Skin of body (tissue), 2 donors: Measurements from ENCODE around the gene CTAGE8. TPM values are rescaled to one million over a fixed set of nuclear protein-coding genes. Genes with fewer than 3 reads are reported as not detected.
"Not testable (repeated sequence)": the region's sequence is repeated elsewhere in the genome, so short reads cannot be mapped to it uniquely, and the experiment has no call there.

Experiments
- DNase-seq: peaks from one replicate; lab custom pipeline; 2025; lab: John Stamatoyannopoulos, UW
- total RNA-seq: library from RNA; depleted of rRNA; stranded (reverse); fragments of >200 nt; gene quantifications from one replicate; pipeline ENCODE4 v1.2.3, GENCODE V29; 2014

Gene CTAGE8
- total RNA-seq, 1 donor from 2014 or later: 5.3 TPM

DNA sequence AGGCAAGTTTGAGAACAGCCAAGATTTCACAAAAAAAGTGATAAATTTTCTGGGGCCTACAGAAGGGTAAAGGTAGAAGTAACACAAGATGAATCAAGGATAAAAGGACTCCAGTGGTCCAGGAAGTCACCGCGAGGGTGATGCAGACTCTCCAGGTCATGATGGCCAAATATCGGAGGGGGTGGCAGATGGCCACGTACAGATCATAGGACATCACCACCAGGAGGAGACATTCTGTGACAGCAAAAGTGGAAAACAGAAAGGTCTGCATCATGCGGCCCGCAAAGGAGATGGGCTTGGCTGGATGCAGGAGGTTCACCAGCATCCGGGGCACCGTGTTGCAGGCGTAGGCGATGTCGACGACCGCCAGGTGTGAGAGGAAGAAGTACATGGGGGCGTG, 10.0 kb downstream of the CTAGE8 start:
- DNase-seq: not testable (repeated sequence)

DNA sequence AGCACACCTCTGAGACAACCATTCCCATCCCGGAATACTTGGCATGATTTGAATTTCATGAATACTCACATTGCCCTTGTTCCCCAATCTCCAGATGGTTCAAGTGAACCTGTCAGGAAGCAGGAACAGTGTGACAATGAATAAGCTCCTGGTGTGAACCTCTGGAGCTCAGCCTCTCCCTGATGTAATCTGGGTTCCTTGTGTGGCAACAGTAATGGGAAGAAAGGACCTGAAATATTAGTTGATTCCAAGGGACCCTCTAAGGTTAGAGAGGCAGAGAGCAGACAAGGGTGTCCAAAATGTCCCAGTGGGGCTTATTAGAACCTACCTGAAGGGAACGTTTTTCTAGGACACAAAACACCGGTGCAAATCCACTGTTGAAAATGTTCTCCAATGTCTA, 13.0 kb downstream of the CTAGE8 start:
- no peak for DNase-seq

DNA sequence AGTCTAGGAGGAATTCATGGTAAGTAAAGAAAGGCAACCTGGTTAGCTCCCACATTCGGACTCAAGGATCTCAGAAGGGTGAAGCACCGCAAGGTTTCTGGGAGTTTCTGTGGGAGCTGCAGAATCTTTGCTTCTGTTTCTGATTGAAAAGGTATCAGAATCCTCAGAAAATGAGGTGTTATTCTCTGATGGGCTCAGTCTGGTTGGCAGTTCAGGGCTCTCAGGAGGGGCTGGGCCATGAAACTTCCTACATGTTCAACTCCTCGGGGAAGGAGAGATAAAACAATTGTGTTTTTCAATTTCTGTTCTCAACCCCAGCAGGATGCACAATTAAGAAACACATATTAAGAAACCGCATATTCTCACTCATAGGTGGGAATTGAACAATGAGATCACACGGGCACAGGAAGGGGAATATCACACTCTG, 13.6 kb downstream of the CTAGE8 start:
- no peak for DNase-seq

DNA sequence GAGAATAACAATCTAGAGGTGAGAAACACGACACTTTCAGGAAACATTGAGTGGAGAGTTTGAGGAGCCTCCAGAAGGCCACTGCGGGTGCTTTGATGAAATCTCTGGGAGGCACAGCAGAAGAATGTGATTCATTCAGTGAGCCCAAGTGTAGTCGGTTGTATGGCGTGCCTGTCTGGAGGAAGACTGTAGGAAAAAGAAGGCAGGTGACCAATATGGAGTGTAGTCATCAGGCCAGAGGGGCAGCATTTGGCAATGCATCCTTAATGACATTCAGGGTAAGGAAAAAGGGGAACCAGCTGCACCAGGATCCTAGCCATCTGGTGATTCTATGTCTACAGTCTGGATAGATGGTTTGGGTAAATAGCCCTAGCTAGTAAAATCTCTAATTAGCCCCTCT, 16.8 kb downstream of the CTAGE8 start:
- not testable (repeated sequence) for DNase-seq

DNA sequence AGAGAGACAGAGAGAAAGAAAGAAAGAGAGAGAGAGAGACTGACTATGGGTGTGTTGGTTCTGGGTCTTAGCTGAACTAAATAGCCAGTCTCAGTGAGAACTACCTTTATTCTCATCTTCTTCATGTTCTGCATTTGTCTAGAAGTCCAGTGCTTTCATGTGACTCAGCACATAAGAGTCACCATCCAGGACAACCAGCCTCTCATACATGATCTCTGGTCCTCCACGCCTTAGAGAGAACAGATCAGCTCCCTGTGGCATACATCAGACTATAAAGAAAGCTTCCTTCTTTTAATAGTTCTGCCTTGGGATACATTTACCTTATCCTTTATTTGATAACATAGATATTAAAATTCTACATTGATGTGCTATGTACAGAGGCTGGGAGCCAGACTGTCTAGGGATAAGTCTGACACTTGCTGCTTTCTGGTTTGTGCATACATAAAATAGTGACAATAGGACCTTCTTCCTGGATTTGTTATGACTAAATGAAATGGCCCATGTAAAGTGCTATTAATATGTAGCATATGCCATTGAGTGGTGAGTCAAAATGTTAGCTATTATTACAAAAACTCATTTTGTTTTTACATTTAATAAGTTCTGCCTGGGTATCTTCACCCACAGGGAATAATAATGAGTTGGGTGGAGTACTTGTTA, 21.3 kb downstream of the CTAGE8 start:
- not testable (repeated sequence) for DNase-seq

DNA sequence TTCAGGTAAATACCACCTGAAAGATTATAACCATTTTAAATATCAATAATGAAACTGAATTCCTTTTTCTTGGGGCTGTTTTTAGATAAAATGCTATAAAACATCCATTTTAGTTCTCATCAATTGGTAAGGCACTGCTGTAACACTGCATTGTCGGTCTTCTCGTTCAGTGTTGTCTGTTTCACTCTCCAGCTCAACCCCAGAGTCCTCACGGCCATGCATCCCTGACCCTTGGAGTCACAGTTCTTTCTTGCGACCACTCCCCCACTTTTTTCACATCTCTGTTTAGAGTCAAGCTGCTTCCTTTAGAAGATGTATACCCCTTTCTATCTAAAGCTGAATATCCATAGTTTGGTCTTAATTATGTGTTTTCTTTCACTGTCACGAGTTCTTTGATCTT, 22.1 kb downstream of the CTAGE8 start:
- DNase-seq: not testable (repeated sequence)

DNA sequence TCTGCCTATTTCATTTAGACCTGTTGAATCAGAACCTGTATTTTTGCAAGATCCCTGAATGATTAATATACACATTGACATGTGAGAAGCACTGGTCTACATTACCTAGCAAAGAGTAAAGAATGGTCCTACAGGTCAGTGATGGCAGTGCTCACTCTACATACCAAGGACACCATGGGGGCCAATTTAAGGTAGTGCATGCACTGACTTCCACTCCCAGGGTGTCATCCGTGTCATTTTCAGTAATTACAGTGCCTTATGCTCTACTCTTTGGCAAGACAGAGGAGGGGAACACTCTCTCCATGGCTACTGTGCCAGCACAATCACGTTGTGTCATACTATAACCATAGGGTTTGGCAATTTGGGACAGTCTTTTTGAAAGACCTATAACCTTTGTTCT, 23.7 kb downstream of the CTAGE8 start:
- DNase-seq: not testable (repeated sequence)

DNA sequence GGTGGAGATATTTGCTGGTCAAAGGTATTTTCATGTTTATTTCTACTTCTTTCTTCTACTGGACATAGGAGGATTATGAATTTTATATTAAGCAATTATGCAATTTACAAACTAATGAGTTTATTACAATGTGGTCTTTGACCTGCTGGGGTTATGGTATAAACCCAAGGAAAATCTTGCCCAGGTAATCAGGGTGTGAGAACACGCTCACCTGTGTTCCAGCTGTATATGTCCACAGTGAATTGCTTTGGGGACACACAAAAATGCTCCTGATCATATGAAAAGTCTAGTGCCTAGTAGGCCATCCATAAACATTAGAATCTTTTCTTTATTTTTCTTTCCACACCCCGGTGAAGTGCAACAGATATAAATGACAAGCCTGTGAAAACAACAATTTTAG, 29.7 kb downstream of the CTAGE8 start, which contains the start of gene OR2A42:
Gene OR2A42, minus strand, starts transcription at position 241 of the 400 bp plus-strand sequence. CDS start 6,762 bp downstream, outside the sequence.
- DNase-seq: not testable (repeated sequence)

DNA sequence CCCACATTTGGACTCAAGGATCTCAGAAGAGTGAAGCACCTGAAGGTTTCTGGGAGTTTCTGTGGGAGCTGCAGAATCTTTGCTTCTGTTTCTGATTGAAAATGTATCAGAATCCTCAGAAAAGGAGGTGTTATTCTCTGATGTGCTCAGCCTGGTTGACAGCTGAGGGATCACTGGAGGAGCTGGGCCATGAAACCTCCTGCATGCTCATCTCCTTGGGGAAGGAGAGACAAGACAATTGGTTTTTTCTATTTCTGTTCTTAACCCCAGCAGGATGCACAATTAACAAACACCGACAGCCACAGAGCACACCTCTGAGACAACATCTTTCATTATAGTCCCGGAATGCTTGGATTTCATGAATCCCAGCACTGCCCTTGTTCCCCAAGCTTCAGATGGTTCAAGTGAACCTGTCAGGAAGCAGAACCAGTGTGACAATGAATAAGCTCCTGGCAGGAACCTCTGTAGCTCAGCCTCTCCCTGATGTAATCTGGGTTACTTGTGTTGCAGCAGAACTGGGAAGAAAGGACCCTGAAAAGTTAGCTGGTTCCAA, 30.5 kb downstream of the CTAGE8 start:
- DNase-seq: not testable (repeated sequence)

DNA sequence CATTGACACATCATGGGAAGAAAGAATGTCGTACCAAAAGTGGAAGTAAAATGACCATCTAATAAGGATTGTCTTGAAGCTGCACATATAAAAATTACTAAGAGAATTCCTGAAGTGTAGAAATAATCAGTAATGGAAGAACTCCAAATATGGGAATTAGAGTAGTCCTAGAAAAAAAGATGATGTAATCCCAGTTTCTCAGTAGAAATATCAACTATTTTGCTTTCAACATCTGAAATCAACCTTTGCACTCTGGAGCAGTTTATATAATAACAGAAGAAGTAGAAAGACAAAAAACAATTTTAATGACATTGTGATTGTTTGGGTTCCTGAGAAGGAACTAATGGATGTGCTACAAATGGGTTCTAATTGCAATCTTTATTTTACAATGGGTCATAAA, 36.0 kb downstream of the CTAGE8 start:
- DNase-seq: not testable (repeated sequence)

DNA sequence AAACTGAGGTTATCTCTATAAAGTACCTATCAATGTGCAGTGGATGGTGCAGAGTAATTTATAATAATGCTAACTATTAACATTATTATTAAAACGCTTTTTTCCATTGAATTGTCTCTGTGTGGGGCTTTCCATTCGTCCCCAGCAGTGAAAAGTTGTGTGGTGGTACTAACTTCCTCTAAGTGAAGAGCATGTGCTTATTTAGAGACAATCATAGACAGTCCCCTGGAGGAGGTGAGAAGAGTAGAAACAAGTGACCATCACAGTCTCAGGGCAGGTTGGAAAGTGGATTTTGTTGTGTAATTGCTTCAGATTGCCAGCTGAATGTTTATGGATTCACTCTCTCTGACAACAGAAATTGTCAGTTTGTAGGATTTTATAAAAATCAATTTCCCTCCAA, 38.1 kb downstream of the CTAGE8 start:
- not testable (repeated sequence) for DNase-seq

DNA sequence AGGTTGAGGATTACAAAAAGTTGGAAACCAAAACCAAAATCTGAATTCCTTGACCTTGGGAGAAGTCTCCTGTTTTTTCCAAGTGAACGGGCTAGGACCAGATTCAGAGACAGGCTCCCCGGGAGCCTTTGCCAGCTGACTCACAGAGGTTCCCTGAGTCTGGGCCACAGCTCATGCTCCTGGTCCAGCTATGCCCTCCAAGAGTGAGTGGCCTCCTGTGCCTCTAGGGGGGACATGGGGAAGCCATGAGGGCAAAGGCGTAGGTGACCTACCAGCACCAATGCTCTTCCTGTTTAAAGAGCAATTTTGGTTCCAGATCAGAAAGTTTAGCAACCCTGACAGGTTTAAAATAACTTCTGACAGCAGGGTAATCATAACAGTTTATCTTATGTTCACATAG, 40.3 kb downstream of the CTAGE8 start:
- not testable (repeated sequence) for DNase-seq

DNA sequence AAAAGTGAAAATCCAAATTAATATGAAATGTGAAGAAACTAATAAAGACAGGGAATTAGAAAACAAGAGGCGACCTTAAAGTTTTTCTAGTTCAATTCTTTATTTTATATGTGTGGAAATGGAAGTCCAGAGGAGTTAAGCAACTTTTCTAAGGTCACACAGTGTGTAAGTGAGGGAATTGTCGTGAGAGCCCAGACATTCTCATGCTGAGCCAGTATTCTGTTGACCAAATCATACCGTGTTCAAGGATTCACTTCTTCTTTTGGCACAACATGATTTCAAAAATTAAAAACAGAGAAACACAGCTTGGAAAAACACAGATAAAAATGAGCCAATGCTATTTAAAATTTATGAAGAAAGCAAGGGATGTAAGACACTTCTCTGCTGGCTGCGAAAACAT, 42.2 kb downstream of the CTAGE8 start:
- not testable (repeated sequence) for DNase-seq

DNA sequence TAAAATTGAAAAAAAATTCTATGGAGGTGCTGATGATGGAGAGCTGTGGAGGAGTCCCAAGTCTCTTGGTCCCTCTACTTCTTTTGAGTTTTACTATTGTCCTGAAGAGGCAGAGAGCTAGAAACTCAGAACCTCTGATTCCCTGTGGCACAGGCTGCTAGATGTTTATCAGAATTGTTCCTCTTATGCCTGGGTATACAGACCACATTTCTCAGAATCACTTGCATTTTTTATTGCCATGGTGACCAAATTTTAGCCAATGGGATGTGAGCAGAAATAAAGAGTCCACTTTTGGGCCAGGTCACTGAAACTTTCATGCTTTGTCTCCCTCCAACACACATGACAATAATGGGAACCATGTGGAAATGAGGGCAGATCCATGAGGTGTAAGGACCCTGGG, 45.4 kb downstream of the CTAGE8 start:
- not testable (repeated sequence) for DNase-seq

DNA sequence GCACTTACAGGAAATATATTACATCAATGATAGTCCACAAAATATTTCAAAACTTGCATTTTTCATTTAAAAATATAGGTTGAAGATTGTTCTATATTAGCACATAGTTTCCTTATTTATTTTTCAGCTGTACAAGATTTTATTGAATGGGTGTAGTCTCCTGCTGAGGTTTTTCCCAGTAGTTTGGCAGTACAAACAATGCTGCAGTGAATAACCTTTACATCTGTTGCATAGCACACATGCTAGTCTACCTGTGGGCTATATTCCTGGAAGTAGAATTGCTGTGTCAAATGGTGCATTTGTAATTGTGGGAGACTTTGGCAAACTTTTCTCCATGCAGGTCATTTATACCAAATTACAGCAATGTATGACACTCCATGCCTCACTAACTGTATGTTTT, 48.6 kb downstream of the CTAGE8 start:
- not testable (repeated sequence) for DNase-seq

DNA sequence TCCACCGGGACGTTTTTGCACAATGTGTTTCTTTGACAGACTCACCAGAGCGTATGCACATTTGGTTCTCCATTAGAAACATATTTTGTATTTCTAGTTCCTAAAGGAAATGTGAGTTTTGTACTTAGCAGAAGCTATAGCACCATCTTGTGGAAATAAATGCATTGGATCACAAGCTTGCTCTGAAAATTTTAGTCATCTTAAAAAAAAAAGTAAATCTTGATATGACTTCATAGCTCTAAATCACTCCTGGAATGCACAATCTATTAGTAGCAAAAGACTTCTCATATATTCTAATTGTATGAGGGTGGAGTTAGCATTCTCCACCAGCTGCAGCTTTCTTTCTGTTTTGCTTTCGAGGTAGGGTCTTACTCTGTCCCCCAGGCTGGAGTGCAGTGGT, 49.9 kb downstream of the CTAGE8 start:
- not testable (repeated sequence) for DNase-seq

DNA sequence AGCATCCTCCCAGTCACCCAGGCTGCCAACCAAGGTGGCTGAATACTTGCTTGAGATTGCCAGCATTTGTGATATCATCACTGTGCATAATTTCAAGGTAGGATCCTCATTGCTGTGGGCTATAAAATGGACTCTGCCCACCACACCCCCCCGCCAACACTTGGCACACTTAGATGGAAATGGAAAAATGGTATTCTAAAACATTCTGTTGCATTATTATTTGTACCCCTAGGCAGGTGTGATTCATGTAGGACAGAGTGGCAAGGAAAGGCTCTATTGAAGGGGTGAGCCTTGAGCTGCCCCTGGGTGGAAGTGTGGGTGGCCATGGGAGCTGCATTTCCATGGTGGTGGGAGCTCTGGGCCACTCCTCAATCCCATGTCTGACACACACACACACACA, 50.5 kb downstream of the CTAGE8 start:
- not testable (repeated sequence) for DNase-seq

DNA sequence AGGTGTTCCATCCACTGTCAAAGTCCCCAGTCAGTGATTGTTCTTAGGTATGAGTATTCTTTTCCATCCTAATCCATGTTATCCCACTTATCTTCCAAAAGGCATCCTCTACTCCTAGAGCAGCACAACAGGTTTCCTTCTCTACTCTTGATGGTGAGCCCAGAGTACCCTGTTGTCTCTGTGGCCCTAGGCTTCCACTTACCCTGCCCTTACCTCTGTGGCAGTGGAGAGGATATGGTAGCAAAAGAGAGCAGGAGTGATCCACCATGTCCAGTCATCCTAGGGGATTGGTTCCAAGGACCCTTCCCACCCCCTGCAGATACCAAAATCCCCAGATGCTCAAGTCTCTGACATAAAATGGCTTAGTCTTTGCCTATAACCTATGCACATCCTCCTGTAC, 51.9 kb downstream of the CTAGE8 start:
- DNase-seq: not testable (repeated sequence)

Other genes starting within 250 kb of the CTAGE8 start
- gene OR2A5, start 220.3 kb downstream of the CTAGE8 start, total RNA-seq: not detected
- gene OR2A25, start 199.5 kb downstream of the CTAGE8 start, total RNA-seq: not detected
- not detected for gene OR2A12, start 183.0 kb downstream of the CTAGE8 start, total RNA-seq
- not detected for gene OR2A2, start 159.7 kb downstream of the CTAGE8 start, total RNA-seq
- not detected for gene OR2A14, start 146.1 kb downstream of the CTAGE8 start, total RNA-seq
- gene CTAGE4, start 85.8 kb downstream of the CTAGE8 start, total RNA-seq: 9.1 TPM
- gene ARHGEF35, start 73.5 kb downstream of the CTAGE8 start, total RNA-seq: 10.3 TPM
- gene OR2A42, start 29.7 kb downstream of the CTAGE8 start, total RNA-seq: 0.10 TPM
- 12.5 TPM for gene OR2A7, start 4.5 kb downstream of the CTAGE8 start, total RNA-seq
- 0.20 TPM for gene OR2A1, start 43.1 kb upstream of the CTAGE8 start, total RNA-seq
- 14.3 TPM for gene ARHGEF5, start 86.1 kb upstream of the CTAGE8 start, total RNA-seq
- gene NOBOX, start 134.4 kb upstream of the CTAGE8 start, total RNA-seq: not detected